Measurements from ENCODE around the gene BRAF. TPM values are rescaled to one million over a fixed set of nuclear protein-coding genes. Genes with fewer than 3 reads are reported as not detected.
A peak's percentile ranks its signal among the peaks of the same experiment; 100 is the strongest.
"Not testable (repeated sequence)": the region's sequence is repeated elsewhere in the genome, so short reads cannot be mapped to it uniquely, and the experiment has no call there.

Gene BRAF
- total and polyA plus RNA-seq, 8 donors: 5.2 to 21.7 (median 16.3) TPM

DNA sequence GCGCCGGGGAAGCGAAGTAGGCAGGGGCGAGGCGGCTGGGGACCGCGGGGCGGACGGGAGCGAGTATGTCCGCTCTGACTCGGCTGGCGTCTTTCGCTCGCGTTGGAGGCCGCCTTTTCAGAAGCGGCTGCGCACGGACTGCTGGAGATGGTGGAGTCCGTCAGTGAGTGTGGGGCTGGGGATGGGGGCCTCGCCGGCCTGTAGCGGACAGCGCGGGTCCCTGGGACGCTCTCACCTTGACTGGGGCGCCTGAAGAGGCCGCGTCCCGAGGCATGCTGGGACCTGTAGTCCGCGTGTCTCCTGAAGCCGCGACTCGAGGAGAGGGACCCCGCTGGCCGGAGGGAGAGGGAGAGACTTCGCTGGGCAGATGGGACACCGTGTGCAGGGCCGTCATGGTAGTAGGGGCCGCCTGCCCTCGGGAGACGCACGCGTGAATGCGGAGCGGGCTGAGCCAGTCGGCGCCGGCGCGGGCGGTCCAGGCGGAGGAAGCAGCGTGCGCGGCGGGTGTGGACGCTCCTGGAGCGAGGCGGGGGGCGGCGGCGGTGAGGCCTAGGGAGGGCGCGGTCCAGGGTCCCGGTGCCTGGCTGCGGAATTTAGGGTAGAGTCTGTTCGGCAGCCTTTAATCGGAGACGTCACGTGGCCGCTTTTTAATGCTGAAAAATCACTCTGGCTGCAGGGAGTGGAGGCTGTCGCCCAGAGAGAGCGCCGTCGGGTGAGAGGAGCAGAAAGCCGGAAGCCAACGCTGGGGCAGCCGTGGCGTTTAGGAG is 227.9 kb downstream of the BRAF start, which contains the start of gene NDUFB2:
TSS of gene NDUFB2 (plus strand) at position 29 of the 767 bp plus-strand sequence. CDS start at position 66, 37 bp downstream.
- Histone ChIP-seq H3K4me1 (peaks cover 0 to 7% (median 5%) of the 10 kb centered on the region in 3 donors), H3K27me3 (no peaks in the 10 kb centered on the region), H3K27ac (peak within 1 kb of the TSS; percentile 85 to 91 (median 88)), H3K9me3 (no peaks in the 10 kb centered on the region), H3K4me3 (peak within 1 kb of the TSS; percentile 53 to 97 (median 80)), H3K36me3 (no peaks in the 10 kb centered on the region)
- intact Hi-C loops (cut with DNase I): no loop called here
- FAIRE-seq (no peak), ATAC-seq (peak; percentile 94 to 98 (median 94)), DNase-seq (peak; percentile 57 to 96 (median 72))
- TF ChIP-seq, protein P1, sequence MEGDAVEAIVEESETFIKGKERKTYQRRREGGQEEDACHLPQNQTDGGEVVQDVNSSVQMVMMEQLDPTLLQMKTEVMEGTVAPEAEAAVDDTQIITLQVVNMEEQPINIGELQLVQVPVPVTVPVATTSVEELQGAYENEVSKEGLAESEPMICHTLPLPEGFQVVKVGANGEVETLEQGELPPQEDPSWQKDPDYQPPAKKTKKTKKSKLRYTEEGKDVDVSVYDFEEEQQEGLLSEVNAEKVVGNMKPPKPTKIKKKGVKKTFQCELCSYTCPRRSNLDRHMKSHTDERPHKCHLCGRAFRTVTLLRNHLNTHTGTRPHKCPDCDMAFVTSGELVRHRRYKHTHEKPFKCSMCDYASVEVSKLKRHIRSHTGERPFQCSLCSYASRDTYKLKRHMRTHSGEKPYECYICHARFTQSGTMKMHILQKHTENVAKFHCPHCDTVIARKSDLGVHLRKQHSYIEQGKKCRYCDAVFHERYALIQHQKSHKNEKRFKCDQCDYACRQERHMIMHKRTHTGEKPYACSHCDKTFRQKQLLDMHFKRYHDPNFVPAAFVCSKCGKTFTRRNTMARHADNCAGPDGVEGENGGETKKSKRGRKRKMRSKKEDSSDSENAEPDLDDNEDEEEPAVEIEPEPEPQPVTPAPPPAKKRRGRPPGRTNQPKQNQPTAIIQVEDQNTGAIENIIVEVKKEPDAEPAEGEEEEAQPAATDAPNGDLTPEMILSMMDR (IDR thresholded peaks at IDR 0.05): no peak
- WGBS, 2 donors: 0 to 1% methylated on average over 51 to 82 of the region's 82 CpGs

DNA sequence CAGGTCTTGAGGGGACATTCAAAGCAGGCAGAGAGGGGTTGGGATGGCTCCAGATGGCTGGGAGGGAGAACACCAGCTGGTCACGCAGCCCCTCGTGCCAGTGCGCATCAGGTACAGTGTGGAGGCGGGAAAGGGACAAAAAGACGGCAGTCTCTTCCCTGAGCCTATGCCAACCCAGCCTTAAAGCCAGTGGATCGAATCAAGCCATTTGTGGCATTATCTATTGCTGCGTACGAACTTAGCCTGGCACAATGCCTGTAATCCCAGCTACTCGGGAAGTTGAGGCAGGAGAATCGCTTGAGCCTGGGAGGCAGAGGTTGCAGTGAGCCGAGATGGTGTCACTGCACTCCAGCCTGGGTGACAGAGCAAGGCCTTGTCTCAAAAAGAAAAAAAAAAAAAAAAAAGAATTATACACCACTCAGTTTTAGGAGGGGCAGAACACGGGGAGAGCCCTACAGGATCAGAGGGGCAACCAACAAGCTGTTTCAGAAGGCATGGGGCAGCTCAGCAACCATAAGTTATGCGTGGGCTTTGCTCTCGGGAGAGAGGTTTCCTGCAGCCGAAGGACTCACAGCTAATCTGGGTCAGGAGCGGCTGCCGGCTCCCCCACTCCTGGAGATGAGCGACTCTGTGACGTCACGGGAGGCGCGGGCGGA is 228.6 kb downstream of the BRAF start:
- ATAC-seq (peak in 1 of 4 donors; percentile 1), DNase-seq (peak in 4 of 6 donors; percentile 89 to 94 (median 92)), FAIRE-seq (no peak)
- H3K27me3 ChIP-seq: no peaks in the 10 kb centered on the region
- H3K9me3 ChIP-seq: no peaks in the 10 kb centered on the region
- peak overlapping the region; percentile 85 to 91 (median 88) for H3K27ac ChIP-seq
- H3K4me3 ChIP-seq: peak overlapping the region; percentile 53 to 97 (median 80)
- TF ChIP-seq, protein P1 (IDR thresholded peaks at IDR 0.05): no peak
- intact Hi-C loops (cut with DNase I): no loop called here
- H3K36me3 ChIP-seq: no peaks in the 10 kb centered on the region
- H3K4me1 ChIP-seq: peaks cover 0 to 7% (median 5%) of the 10 kb centered on the region in 3 donors
- WGBS, 2 donors: 17% methylated on average over 23 of the region's 23 CpGs

DNA sequence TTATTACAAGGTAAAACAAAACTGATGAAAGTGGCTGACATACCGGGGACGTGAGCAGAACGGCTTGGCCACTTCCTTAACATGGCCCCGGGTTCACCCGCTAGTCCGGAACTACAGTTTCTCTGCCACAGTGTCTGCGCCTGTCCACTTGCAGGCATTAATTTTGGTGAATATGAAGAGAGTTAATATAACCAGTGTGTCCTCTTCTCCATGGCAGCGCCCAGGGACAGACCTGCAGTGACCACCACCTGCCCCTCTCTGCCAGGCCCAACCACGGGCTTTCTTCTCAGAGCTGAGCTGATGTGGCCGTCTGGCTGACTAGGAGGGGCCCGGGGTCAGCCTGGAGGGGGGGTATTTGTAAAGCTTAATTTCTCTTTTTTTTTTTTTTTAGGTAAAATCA is 229.3 kb downstream of the BRAF start:
- ATAC-seq (no peak), FAIRE-seq (no peak), DNase-seq (no peak)
- H3K36me3 ChIP-seq: no peaks in the 10 kb centered on the region
- H3K27me3 ChIP-seq: no peaks in the 10 kb centered on the region
- H3K4me3 ChIP-seq: no peak overlapping the region
- no peaks in the 10 kb centered on the region for H3K9me3 ChIP-seq
- intact Hi-C loops (cut with DNase I): no loop called here
- TF ChIP-seq, protein P1 (IDR thresholded peaks at IDR 0.05): no peak
- H3K4me1 ChIP-seq: peaks cover 0 to 7% (median 5%) of the 10 kb centered on the region in 3 donors
- H3K27ac ChIP-seq: peak overlapping the region in 1 of 4 donors; percentile 87
- 91 to 93% methylated on average over 11 of the region's 11 CpGs for WGBS, 2 donors

DNA sequence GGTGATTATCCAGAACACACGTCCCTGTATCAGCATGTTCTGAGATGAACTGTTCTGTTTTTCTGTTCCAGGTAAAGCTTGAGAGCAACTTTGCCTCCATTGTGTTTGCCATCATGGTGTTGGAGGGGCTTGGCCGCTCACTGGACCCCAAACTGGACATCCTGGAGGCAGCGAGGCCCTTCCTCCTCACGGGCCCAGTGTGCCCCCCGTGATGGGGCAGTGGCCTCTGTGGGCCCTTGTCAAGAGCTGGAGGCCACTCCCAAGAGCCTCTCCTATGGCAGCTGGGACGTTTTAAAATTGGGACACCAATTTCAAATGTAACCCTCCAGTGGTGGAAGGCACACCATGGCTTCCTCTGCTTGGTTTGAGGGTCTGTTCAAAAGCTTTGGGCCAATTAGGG is 230.1 kb downstream of the BRAF start:
- Histone ChIP-seq H3K27me3 (no peaks in the 10 kb centered on the region), H3K4me3 (no peak overlapping the region), H3K9me3 (no peaks in the 10 kb centered on the region), H3K27ac (no peak overlapping the region), H3K36me3 (no peaks in the 10 kb centered on the region), H3K4me1 (peaks cover 0 to 7% (median 5%) of the 10 kb centered on the region in 3 donors)
- FAIRE-seq (no peak), DNase-seq (no peak), ATAC-seq (no peak)
- WGBS, 2 donors: 82 to 88% methylated on average over 6 of the region's 6 CpGs
- TF ChIP-seq, protein P1 (IDR thresholded peaks at IDR 0.05): no peak
- intact Hi-C loops (cut with DNase I): no loop called here

DNA sequence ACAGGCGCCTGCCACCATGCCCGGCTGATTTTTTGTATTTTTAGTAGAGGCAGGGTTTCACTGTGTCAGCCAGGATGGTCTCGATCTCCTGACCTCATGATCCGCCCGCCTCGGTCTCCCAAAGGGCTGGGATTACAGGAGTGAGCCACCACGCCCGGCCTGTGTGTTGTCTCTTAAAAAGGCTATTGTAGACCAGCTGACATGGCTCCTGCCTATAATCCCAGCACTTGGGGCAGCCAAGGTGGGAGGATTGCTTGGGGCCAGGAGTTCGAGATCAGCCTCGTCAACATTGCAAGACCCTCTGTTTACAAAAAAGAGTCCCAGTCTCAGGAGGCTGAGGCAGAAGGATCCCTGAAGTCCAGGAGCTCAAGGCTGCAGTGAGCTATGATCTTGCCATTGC is 230.9 kb downstream of the BRAF start:
- H3K4me3 ChIP-seq; H3K36me3 ChIP-seq; intact Hi-C loops (cut with DNase I); H3K4me1 ChIP-seq; H3K27me3 ChIP-seq; H3K27ac ChIP-seq; DNase-seq; ATAC-seq; H3K9me3 ChIP-seq; FAIRE-seq: not testable (repeated sequence)
- WGBS, 2 donors: 92 to 97% methylated on average over 10 of the region's 10 CpGs

Measured in pancreas (tissue), 10 donors.